ENCODE data around the gene MMP15. TPM values are rescaled to one million over a fixed set of nuclear protein-coding genes. Genes with fewer than 3 reads are reported as not detected.
"Not testable (repeated sequence)": the region's sequence is repeated elsewhere in the genome, so short reads cannot be mapped to it uniquely, and the experiment has no call there.

Gene MMP15
- total RNA-seq, 1 donor from 2014 or later: 97.8 TPM

GRCh38 chr16:58002416-58002800 lies 23.1 kb upstream of the MMP15 start:
- peaks cover 11% of the 10 kb centered on the region for H3K4me1 Mint-ChIP-seq (ENCODE audit: unreplicated experiment)

GRCh38 chr16:58002936-58003335 lies 22.6 kb upstream of the MMP15 start:
- no peak overlapping the region for H3K4me3 Mint-ChIP-seq (ENCODE audit: unreplicated experiment)
- TF ChIP-seq CTCF (IDR thresholded peaks at IDR 0.05; ENCODE audit: unreplicated experiment): no peak
- H3K9me3 Mint-ChIP-seq (ENCODE audit: unreplicated experiment): no peaks in the 10 kb centered on the region
- no peak overlapping the region for H3K27ac Mint-ChIP-seq (ENCODE audit: unreplicated experiment)
- H3K4me1 Mint-ChIP-seq (ENCODE audit: unreplicated experiment): peaks cover 11% of the 10 kb centered on the region
- no peak for DNase-seq (ENCODE audit: low spot score)
- peaks cover 32% of the 10 kb centered on the region for H3K36me3 Mint-ChIP-seq (ENCODE audit: low read depth, unreplicated experiment)
- peaks cover 16% of the 10 kb centered on the region for H3K27me3 Mint-ChIP-seq (ENCODE audit: unreplicated experiment)

More at GRCh38 chr16:58002416-58002800, 23.1 kb upstream of the MMP15 start:
- Mint-ChIP-seq H3K27me3 (ENCODE audit: unreplicated experiment) (peaks cover 16% of the 10 kb centered on the region), H3K27ac (ENCODE audit: unreplicated experiment) (no peak overlapping the region), H3K36me3 (ENCODE audit: low read depth, unreplicated experiment) (peaks cover 34% of the 10 kb centered on the region), H3K4me3 (ENCODE audit: unreplicated experiment) (peak overlapping the region; percentile 91), H3K9me3 (ENCODE audit: unreplicated experiment) (no peaks in the 10 kb centered on the region)
- no peak for TF ChIP-seq CTCF (IDR thresholded peaks at IDR 0.05; ENCODE audit: unreplicated experiment)
- no peak for DNase-seq (ENCODE audit: low spot score)

GRCh38 chr16:58004736-58005135 lies 20.8 kb upstream of the MMP15 start:
- not testable (repeated sequence) for DNase-seq (ENCODE audit: low spot score); H3K27me3 Mint-ChIP-seq (ENCODE audit: unreplicated experiment); H3K9me3 Mint-ChIP-seq (ENCODE audit: unreplicated experiment); H3K4me1 Mint-ChIP-seq (ENCODE audit: unreplicated experiment); H3K27ac Mint-ChIP-seq (ENCODE audit: unreplicated experiment)
- Mint-ChIP-seq H3K4me3 (ENCODE audit: unreplicated experiment) (peak overlapping the region; percentile 74), H3K36me3 (ENCODE audit: low read depth, unreplicated experiment) (peaks cover 23% of the 10 kb centered on the region)

GRCh38 chr16:58009856-58010416 lies 15.6 kb upstream of the MMP15 start:
- no peak overlapping the region for H3K27ac Mint-ChIP-seq (ENCODE audit: unreplicated experiment)
- peaks cover 32% of the 10 kb centered on the region for H3K36me3 Mint-ChIP-seq (ENCODE audit: low read depth, unreplicated experiment)
- DNase-seq (ENCODE audit: low spot score): no peak

GRCh38 chr16:58010886-58011285 lies 14.7 kb upstream of the MMP15 start:
- H3K4me1 Mint-ChIP-seq (ENCODE audit: unreplicated experiment): peaks cover 29% of the 10 kb centered on the region
- H3K4me3 Mint-ChIP-seq (ENCODE audit: unreplicated experiment): no peak overlapping the region
- no peak overlapping the region for H3K27ac Mint-ChIP-seq (ENCODE audit: unreplicated experiment)
- H3K36me3 Mint-ChIP-seq (ENCODE audit: low read depth, unreplicated experiment): peaks cover 24% of the 10 kb centered on the region
- H3K27me3 Mint-ChIP-seq (ENCODE audit: unreplicated experiment): peaks cover 2% of the 10 kb centered on the region
- H3K9me3 Mint-ChIP-seq (ENCODE audit: unreplicated experiment): no peaks in the 10 kb centered on the region
- no peak for DNase-seq (ENCODE audit: low spot score)
- no peak for TF ChIP-seq CTCF (IDR thresholded peaks at IDR 0.05; ENCODE audit: unreplicated experiment)

More at GRCh38 chr16:58009856-58010416, 15.6 kb upstream of the MMP15 start:
- Mint-ChIP-seq H3K9me3 (ENCODE audit: unreplicated experiment) (no peaks in the 10 kb centered on the region), H3K4me1 (ENCODE audit: unreplicated experiment) (peaks cover 29% of the 10 kb centered on the region), H3K4me3 (ENCODE audit: unreplicated experiment) (no peak overlapping the region), H3K27me3 (ENCODE audit: unreplicated experiment) (peaks cover 2% of the 10 kb centered on the region)
- no peak for TF ChIP-seq CTCF (IDR thresholded peaks at IDR 0.05; ENCODE audit: unreplicated experiment)

Measured in endothelial cell (in vitro differentiated cells).